Smooth muscle cell (in vitro differentiated cells): Measurements from ENCODE around the gene ACSF2. TPM values are rescaled to one million over a fixed set of nuclear protein-coding genes. Genes with fewer than 3 reads are reported as not detected.

Experiments used
- DNase-seq: peaks from one replicate; lab custom pipeline; 2025; ENCODE audit not compliant: unreplicated experiment; lab: John Stamatoyannopoulos, UW
- H2AFZ ChIP-seq: fragments of 200-600 bp; sonication (generic); 2 replicates; pipeline ENCODE4 v1.6.0; 2016; ENCODE audit warnings: antibody characterized with exemption, low read depth, mild to moderate bottlenecking
- H3F3A ChIP-seq: fragments of 200-600 bp; sonication (generic); 2 replicates; pipeline ENCODE4 v1.6.0; 2017; ENCODE audit warnings: antibody characterized with exemption, low read depth
- H3K27ac ChIP-seq: fragments of 200-600 bp; sonication (generic); 2 replicates; pipeline ENCODE4 v1.5.1; 2016; ENCODE audit warnings: low read depth, mild to moderate bottlenecking
- H3K27me3 ChIP-seq: fragments of 200-600 bp; sonication (generic); 2 replicates; pipeline ENCODE4 v1.6.1; 2016; ENCODE audit warnings: low read depth, mild to moderate bottlenecking
- H3K36me3 ChIP-seq: fragments of 200-600 bp; sonication (generic); 2 replicates; pipeline ENCODE4 v1.5.1; 2016; ENCODE audit warnings: low read depth
- H3K4me1 ChIP-seq: fragments of 200-600 bp; sonication (generic); 2 replicates; pipeline ENCODE4 v1.5.1; 2016; ENCODE audit warnings: low read depth
- H3K4me2 ChIP-seq: fragments of 200-600 bp; sonication (generic); 2 replicates; pipeline ENCODE4 v1.6.0; 2016; ENCODE audit warnings: mild to moderate bottlenecking
- H3K4me3 ChIP-seq: fragments of 200-600 bp; sonication (generic); 2 replicates; pipeline ENCODE4 v1.5.1; 2016; ENCODE audit warnings: mild to moderate bottlenecking
- H3K79me2 ChIP-seq: fragments of 200-600 bp; sonication (generic); 2 replicates; pipeline ENCODE4 v1.6.0; 2016; ENCODE audit warnings: low read depth, mild to moderate bottlenecking
- H3K9ac ChIP-seq: fragments of 200-600 bp; sonication (generic); 2 replicates; pipeline ENCODE4 v1.6.0; 2016; ENCODE audit warnings: low read depth
- H3K9me3 ChIP-seq: fragments of 200-600 bp; sonication (generic); replicated peaks from 2 replicates; pipeline ENCODE4 v1.5.1; 2016; ENCODE audit warnings: low read depth
- H4K20me1 ChIP-seq: fragments of 200-600 bp; sonication (generic); 2 replicates; pipeline ENCODE4 v1.6.0; 2016; ENCODE audit warnings: low read depth
- WGBS: methylation state at CpG from one replicate; pipeline ENCODE4 v1.1.7; 2016; ENCODE audit warnings: low lambda C conversion rate; 5-methylcytosine and 5-hydroxymethylcytosine counted together
- polyA plus RNA-seq: library from polyadenylated mRNA; unstranded; fragments of >200 nt; fragmentation: Nextera tagmentation; extraction: Ambion mirVana; gene quantifications from 2 replicates; pipeline ENCODE4 v1.2.1, GENCODE V29; 2016
- total RNA-seq: library from RNA; depleted of rRNA; stranded (reverse); fragments of >200 nt; gene quantifications from 2 replicates; pipeline ENCODE4 v1.2.3, GENCODE V29; 2014
- TF ChIP-seq, protein P1 (sequence below): fragments of 200-600 bp; sonication (generic); IDR thresholded peaks from 2 replicates; pipeline ENCODE4 v1.5.1; 2017; ENCODE audit warnings: borderline replicate concordance, mild to moderate bottlenecking, antibody characterized with exemption; ENCODE audit not compliant: insufficient read depth, poor library complexity, severe bottlenecking

Gene ACSF2
- total and polyA plus RNA-seq, 2 experiments from 2014 or later: 13.7 to 16.8 TPM

DNA sequence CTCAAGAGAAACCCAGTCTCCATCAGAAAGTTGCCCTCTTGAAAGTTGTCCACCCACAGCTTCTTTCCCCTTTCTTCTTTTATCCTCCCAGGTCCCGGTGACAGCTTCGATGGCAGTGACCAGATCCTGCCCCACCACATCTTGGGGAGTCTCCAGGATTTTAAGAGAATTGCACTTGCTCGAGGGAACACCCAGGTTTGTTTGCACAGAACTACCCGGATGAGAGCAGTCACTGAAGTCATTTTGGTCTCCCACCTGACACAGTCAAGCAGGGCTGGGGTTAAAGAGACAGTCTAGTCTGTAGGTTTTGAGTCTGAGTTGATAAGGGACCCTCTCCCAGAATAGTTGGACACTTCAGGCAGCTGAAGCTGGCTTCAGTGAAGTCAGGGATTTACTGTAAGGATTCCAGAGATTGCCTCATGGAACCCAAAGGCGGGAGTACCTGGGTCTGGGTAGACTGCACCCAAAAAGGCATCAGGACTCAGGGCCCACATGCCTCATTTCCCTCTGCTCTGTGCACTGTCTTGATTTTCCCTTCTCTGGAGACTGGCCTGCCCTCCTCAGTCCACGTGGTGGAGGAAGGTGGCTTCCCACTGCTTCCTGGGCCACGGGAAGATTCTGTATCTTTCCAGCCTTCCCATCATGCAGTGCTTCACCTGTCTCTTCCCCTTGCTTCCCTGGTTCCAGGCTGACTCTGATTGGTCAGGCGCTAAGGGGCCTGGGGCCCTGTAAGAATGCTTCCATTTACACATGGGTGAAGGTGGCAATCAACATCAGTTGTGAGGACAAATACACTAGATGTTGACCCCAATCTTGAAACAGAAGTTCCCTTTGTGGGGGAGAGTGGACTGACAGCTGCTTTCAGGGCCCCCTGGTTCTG is 91.7 kb downstream of the ACSF2 start:
- 82% methylated on average over 8 of the region's 8 CpGs for WGBS
- H3K9ac ChIP-seq: no peak overlapping the region
- DNase-seq: no peak
- H3K4me3 ChIP-seq: no peak overlapping the region
- H4K20me1 ChIP-seq: no peaks in the 10 kb centered on the region
- H3F3A ChIP-seq: no peaks in the 10 kb centered on the region
- H3K27me3 ChIP-seq: no peaks in the 10 kb centered on the region
- H2AFZ ChIP-seq: no peak overlapping the region
- no peaks in the 10 kb centered on the region for H3K36me3 ChIP-seq
- H3K79me2 ChIP-seq: no peaks in the 10 kb centered on the region
- no peak overlapping the region for H3K4me2 ChIP-seq
- no peaks in the 10 kb centered on the region for H3K9me3 ChIP-seq
- H3K27ac ChIP-seq: no peak overlapping the region
- TF ChIP-seq, protein P1, sequence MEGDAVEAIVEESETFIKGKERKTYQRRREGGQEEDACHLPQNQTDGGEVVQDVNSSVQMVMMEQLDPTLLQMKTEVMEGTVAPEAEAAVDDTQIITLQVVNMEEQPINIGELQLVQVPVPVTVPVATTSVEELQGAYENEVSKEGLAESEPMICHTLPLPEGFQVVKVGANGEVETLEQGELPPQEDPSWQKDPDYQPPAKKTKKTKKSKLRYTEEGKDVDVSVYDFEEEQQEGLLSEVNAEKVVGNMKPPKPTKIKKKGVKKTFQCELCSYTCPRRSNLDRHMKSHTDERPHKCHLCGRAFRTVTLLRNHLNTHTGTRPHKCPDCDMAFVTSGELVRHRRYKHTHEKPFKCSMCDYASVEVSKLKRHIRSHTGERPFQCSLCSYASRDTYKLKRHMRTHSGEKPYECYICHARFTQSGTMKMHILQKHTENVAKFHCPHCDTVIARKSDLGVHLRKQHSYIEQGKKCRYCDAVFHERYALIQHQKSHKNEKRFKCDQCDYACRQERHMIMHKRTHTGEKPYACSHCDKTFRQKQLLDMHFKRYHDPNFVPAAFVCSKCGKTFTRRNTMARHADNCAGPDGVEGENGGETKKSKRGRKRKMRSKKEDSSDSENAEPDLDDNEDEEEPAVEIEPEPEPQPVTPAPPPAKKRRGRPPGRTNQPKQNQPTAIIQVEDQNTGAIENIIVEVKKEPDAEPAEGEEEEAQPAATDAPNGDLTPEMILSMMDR: no peak
- H3K4me1 ChIP-seq: peaks cover 6% of the 10 kb centered on the region

DNA sequence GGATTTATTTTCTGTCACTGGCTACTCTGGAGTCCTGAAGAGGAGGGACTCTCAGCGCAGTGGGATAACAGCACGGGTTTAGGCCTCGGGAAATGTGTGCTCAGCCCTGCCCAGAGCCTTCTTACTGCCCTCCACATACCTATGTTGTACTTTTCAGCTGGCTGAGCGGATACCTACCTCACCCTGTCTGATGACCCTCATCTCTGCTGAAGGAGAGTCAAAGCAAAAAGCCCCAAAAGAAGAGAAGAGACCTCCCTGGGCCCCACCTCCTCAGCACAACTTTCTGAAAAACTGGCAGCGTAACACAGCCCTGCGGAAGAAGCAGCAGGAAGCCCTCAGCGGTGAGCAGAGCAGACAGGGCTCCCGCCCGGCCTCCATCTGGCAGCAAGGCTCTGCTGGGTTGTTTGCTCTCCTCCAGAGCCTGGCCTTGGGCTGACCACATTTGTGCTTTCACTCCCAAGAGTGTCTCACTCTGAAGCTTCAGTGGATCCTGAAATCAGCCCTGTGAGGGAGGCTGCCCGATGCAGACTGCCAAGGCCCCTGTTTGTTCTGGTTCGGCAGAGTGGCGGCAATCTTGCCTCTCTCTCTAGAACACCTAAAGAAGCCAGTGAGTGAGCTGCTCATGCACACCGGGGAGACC is 92.5 kb downstream of the ACSF2 start:
- Histone ChIP-seq H2AFZ (no peak overlapping the region), H4K20me1 (no peaks in the 10 kb centered on the region), H3K36me3 (no peaks in the 10 kb centered on the region), H3K27me3 (no peaks in the 10 kb centered on the region), H3K4me2 (no peak overlapping the region), H3K4me1 (peaks cover 6% of the 10 kb centered on the region), H3K4me3 (no peak overlapping the region), H3K9me3 (no peaks in the 10 kb centered on the region), H3K9ac (no peak overlapping the region), H3K79me2 (no peaks in the 10 kb centered on the region), H3K27ac (no peak overlapping the region), H3F3A (no peaks in the 10 kb centered on the region)
- DNase-seq: no peak
- TF ChIP-seq, protein P1: no peak
- 89% methylated on average over 13 of the region's 13 CpGs for WGBS

DNA sequence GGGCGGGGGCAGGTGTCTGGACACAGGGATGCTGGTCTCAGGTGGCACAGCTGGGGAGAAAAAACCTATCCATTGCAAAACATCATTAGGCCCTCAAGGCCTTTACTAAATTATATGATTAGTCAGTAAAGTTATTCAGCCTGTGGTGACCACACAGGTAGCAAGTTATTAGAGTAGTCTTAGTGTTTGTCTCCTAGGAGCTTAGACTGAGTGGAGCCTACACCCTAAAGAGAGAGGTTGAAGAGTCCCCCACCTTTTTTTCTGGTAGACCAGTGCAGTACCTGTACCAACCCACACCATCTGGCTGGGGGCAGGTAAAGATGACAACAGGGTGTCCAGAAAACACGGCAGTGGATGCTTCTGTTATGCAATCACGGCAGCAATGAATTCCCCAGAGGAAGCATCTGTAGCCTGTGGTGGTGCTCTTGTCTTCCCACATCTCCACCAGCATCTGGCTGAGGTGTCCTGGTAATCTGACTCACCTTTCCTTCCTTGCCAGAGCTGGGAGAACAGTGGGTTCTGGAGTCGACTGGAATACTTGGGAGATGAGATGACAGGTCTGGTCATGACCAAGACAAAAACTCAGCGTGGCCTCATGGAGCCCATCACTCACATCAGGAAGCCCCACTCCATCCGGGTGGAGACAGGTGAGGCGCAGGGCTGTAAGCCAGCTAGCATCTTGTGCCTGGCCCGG is 93.3 kb downstream of the ACSF2 start:
- H3K36me3 ChIP-seq: no peaks in the 10 kb centered on the region
- no peaks in the 10 kb centered on the region for H3F3A ChIP-seq
- no peak overlapping the region for H2AFZ ChIP-seq
- H3K4me1 ChIP-seq: peaks cover 6% of the 10 kb centered on the region
- H3K79me2 ChIP-seq: no peaks in the 10 kb centered on the region
- H3K4me2 ChIP-seq: no peak overlapping the region
- 81% methylated on average over 8 of the region's 8 CpGs for WGBS
- DNase-seq: no peak
- H3K9me3 ChIP-seq: no peaks in the 10 kb centered on the region
- no peak overlapping the region for H3K4me3 ChIP-seq
- no peaks in the 10 kb centered on the region for H3K27me3 ChIP-seq
- no peak overlapping the region for H3K9ac ChIP-seq
- no peaks in the 10 kb centered on the region for H4K20me1 ChIP-seq
- no peak overlapping the region for H3K27ac ChIP-seq
- TF ChIP-seq, protein P1: no peak
